HepG2 (cell line): Measurements from ENCODE around the gene CRAT. TPM values are rescaled to one million over a fixed set of nuclear protein-coding genes. Genes with fewer than 3 reads are reported as not detected.

Source experiments
- DPF2 ChIP-seq: sonication (generic); formaldehyde crosslinking; IDR thresholded peaks from 2 replicates; pipeline ENCODE4 v1.4.0; 2020; ENCODE audit warnings: mild to moderate bottlenecking, low read depth, missing genetic modification reagents, borderline replicate concordance
- FOSL2 ChIP-seq: sonication (generic); formaldehyde crosslinking; IDR thresholded peaks from 2 replicates; pipeline ENCODE4 v1.4.0; 2020; ENCODE audit warnings: missing genetic modification reagents
- FOXA3 ChIP-seq: IDR thresholded peaks from 2 replicates; pipeline ENCODE4 v1.6.1; 2016; ENCODE audit warnings: missing genetic modification reagents, missing compliant biosample characterization
- HIVEP1 ChIP-seq: sonication (generic); formaldehyde crosslinking; IDR thresholded peaks from 2 replicates; pipeline ENCODE4 v1.4.0; 2020; ENCODE audit warnings: mild to moderate bottlenecking, missing genetic modification reagents
- HNF4G ChIP-seq, 2 experiments: sonication (generic) in 1 of 2; formaldehyde crosslinking in 1 of 2; IDR thresholded peaks; 2 replicates each; pipeline versions ENCODE4 v1.4.0 to v1.6.1; 2011 to 2020; ENCODE audit warnings: borderline replicate concordance in 2 of 2, low read depth in 2 of 2, mild to moderate bottlenecking in 2 of 2, low read length in 1 of 2, missing genetic modification reagents in 1 of 2, moderate library complexity in 1 of 2
- KLF11 ChIP-seq: IDR thresholded peaks from 2 replicates; pipeline ENCODE4 v1.6.1; 2016; ENCODE audit warnings: missing compliant biosample characterization
- MED1 ChIP-seq: sonication (generic); formaldehyde crosslinking; IDR thresholded peaks from 2 replicates; pipeline ENCODE4 v1.4.0; 2020; ENCODE audit warnings: missing genetic modification reagents
- MTF2 ChIP-seq: sonication (generic); formaldehyde crosslinking; IDR thresholded peaks from 2 replicates; pipeline ENCODE4 v1.5.0; 2020; ENCODE audit warnings: missing genetic modification reagents, borderline replicate concordance
- NFIC ChIP-seq: IDR thresholded peaks from 2 replicates; pipeline ENCODE4 v1.6.1; 2012; ENCODE audit warnings: mild to moderate bottlenecking, low read length, inconsistent platforms
- PHB2 ChIP-seq: fragments of 450-650 bp; IDR thresholded peaks from 2 replicates; pipeline ENCODE4 v1.6.1; 2018; ENCODE audit not compliant: partially characterized antibody
- RXRA ChIP-seq: sonication (generic); formaldehyde crosslinking; IDR thresholded peaks from 2 replicates; pipeline ENCODE4 v1.5.1; 2020; ENCODE audit warnings: missing genetic modification reagents
- SAP130 ChIP-seq: IDR thresholded peaks from 2 replicates; pipeline ENCODE4 v1.6.1; 2016; ENCODE audit warnings: low read depth
- SOX13 ChIP-seq, 3 experiments: fragments of 450-650 bp in 1 of 3; sonication (generic) in 1 of 3; formaldehyde crosslinking in 1 of 3; IDR thresholded peaks in 2 of 3; conservative IDR thresholded peaks in 1 of 3; 2 replicates each; pipeline versions ENCODE4 v1.5.0 to v1.6.1; 2016 to 2020; ENCODE audit warnings: antibody characterized with exemption in 1 of 3, mild to moderate bottlenecking in 1 of 3, missing compliant biosample characterization in 1 of 3, missing genetic modification reagents in 1 of 3, moderate library complexity in 1 of 3
- TCF7 ChIP-seq: sonication (generic); IDR thresholded peaks from 2 replicates; pipeline ENCODE4 v1.6.1; 2016; ENCODE audit warnings: antibody characterized with exemption, low read depth
- U2AF2 ChIP-seq: fragments of 200-400 bp; formaldehyde crosslinking; IDR thresholded peaks from 2 replicates; pipeline ENCODE4 v1.6.1; 2017; ENCODE audit warnings: low read depth, mild to moderate bottlenecking, low read length
- ZBTB21 ChIP-seq: sonication (generic); formaldehyde crosslinking; IDR thresholded peaks from 2 replicates; pipeline ENCODE4 v1.4.0; 2020; ENCODE audit warnings: missing genetic modification reagents
- ZFAT ChIP-seq: sonication (generic); formaldehyde crosslinking; conservative IDR thresholded peaks from 2 replicates; pipeline ENCODE4 v1.8.1; 2023; ENCODE audit warnings: missing genetic modification reagents, inconsistent platforms
- ZFX ChIP-seq: sonication (generic); formaldehyde crosslinking; IDR thresholded peaks from 2 replicates; pipeline ENCODE4 v1.4.0; 2020; ENCODE audit warnings: mild to moderate bottlenecking, low read depth, missing genetic modification reagents, moderate library complexity
- ZNF274 ChIP-seq: sonication (generic); formaldehyde crosslinking; IDR thresholded peaks from 2 replicates; pipeline ENCODE4 v1.5.1; 2020; ENCODE audit warnings: mild to moderate bottlenecking, missing genetic modification reagents
- ZNF292 ChIP-seq: sonication (generic); formaldehyde crosslinking; IDR thresholded peaks from 2 replicates; pipeline ENCODE4 v1.8.1; 2022; ENCODE audit warnings: mild to moderate bottlenecking, low read depth, missing genetic modification reagents, borderline replicate concordance
- ZNF383 ChIP-seq: sonication (generic); formaldehyde crosslinking; IDR thresholded peaks from 2 replicates; pipeline ENCODE4 v1.4.0; 2020; ENCODE audit warnings: missing genetic modification reagents, mild to moderate bottlenecking, borderline replicate concordance
- ZNF709 ChIP-seq: sonication (generic); formaldehyde crosslinking; IDR thresholded peaks from 2 replicates; pipeline ENCODE4 v1.5.0; 2020; ENCODE audit warnings: mild to moderate bottlenecking, missing genetic modification reagents
- ZSCAN9 ChIP-seq: IDR thresholded peaks from 2 replicates; pipeline ENCODE4 v1.6.1; 2016; ENCODE audit warnings: borderline replicate concordance
- polyA plus RNA-seq, 8 experiments: library from polyadenylated mRNA; depleted of rRNA in 3 of 8; stranded (reverse) in 7 of 8; unstranded in 1 of 8; fragments of >200 nt; fragmentation: Illumina TruSeq in 4 of 8; extraction: Trizol in 4 of 8; gene quantifications; 2 replicates each; pipeline versions ENCODE4 v1.2.1 to v1.2.3, GENCODE V29; 2011 to 2016; ENCODE audit warnings: low read depth in 4 of 8, missing spikeins in 1 of 8, mixed read lengths in 1 of 8; ENCODE audit not compliant: insufficient read depth in 1 of 8
- total RNA-seq, 5 experiments: library from RNA; depleted of rRNA; stranded (reverse); fragments of >200 nt; fragmentation: Illumina TruSeq; extraction: Trizol; gene quantifications; 2 replicates each; pipeline ENCODE4 v1.2.3, GENCODE V29; 2016; ENCODE audit warnings: low read depth in 1 of 5
- TF ChIP-seq, protein P1 (sequence below): IDR thresholded peaks from 2 replicates; pipeline ENCODE4 v1.6.1; 2016; ENCODE audit warnings: missing compliant biosample characterization, missing genetic modification reagents, borderline replicate concordance
- TF ChIP-seq, protein P2 (sequence below): sonication (generic); formaldehyde crosslinking; IDR thresholded peaks from 2 replicates; pipeline ENCODE4 v1.8.1; 2022; ENCODE audit warnings: low read depth, mild to moderate bottlenecking, missing genetic modification reagents
- TF ChIP-seq, protein P3 (sequence below): sonication (generic); formaldehyde crosslinking; IDR thresholded peaks from 2 replicates; pipeline ENCODE4 v1.4.0; 2020; ENCODE audit warnings: missing genetic modification reagents

The CRAT gene
- total and polyA plus RNA-seq, 2 of the 13 experiments (the other 11 are each of a cell fraction or from before 2014, with no cell fraction given): 26.1 to 26.6 TPM

DNA sequence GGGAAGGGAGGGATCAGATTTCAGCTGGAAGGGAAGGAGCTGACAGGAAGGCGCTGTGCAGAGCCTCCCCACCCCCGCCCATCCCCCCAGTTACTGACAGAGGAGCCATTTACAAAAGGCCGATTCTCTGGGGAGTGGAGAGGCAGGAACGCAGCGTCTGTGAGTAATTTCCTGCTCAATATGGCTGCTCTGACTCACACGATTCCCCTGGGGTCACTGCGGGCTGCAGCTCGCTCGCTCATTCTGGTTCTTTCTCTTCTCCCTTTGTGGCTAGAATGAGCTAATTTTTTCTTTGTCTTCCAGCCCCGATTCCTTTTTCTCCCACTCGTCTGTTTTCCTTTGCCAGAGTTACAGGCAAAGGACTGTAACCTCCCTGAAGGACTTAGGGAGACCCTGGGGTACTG, 29.4 kb upstream of the CRAT start (continued):
- TF ChIP-seq RXRA (no peak; the same call in none of the 2 replicates), MED1 (CRISPR knock-in tag) (0 out of 2 replicates have a peak, but pooled peaks have one; percentile 63), ZNF274 (CRISPR knock-in tag) (no peak), TCF7 (no peak), FOXA3 (peak; percentile 41), MTF2 (CRISPR knock-in tag) (no peak), ZNF709 (CRISPR knock-in tag) (no peak), SAP130 (peak; percentile 70), HIVEP1 (CRISPR knock-in tag) (no peak), PHB2 (no peak), FOSL2 (CRISPR knock-in tag) (peak; percentile 89), U2AF2 (no peak), DPF2 (CRISPR knock-in tag) (no peak), ZNF292 (CRISPR knock-in tag) (no peak), ZFAT (CRISPR knock-in tag) (no peak), SOX13 (IDR thresholded peaks at IDR 0.05) (no peak), SOX13 (CRISPR knock-in tag; conservative IDR thresholded peaks at IDR 0.05 in 1 of 2, IDR thresholded peaks at IDR 0.05 in 1 of 2) (peak in 1 of 2 experiments; percentile 36; a peak in 2 of 4 replicates), KLF11 (CRISPR knock-in tag) (no peak), ZSCAN9 (CRISPR knock-in tag) (no peak), ZNF383 (CRISPR knock-in tag) (no peak), HNF4G (IDR thresholded peaks at IDR 0.05; ENCODE audit: borderline replicate concordance, low read depth, low read length) (no peak), HNF4G (CRISPR knock-in tag; IDR thresholded peaks at IDR 0.05; ENCODE audit: borderline replicate concordance, low read depth) (no peak), NFIC (no peak), ZBTB21 (no peak), ZFX (CRISPR knock-in tag) (peak; percentile 27; the same call in 1 of the 2 replicates)
- TF ChIP-seq, protein P1, sequence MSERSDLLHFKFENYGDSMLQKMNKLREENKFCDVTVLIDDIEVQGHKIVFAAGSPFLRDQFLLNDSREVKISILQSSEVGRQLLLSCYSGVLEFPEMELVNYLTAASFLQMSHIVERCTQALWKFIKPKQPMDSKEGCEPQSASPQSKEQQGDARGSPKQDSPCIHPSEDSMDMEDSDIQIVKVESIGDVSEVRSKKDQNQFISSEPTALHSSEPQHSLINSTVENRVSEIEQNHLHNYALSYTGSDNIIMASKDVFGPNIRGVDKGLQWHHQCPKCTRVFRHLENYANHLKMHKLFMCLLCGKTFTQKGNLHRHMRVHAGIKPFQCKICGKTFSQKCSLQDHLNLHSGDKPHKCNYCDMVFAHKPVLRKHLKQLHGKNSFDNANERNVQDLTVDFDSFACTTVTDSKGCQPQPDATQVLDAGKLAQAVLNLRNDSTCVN: no peak
- TF ChIP-seq, protein P2, sequence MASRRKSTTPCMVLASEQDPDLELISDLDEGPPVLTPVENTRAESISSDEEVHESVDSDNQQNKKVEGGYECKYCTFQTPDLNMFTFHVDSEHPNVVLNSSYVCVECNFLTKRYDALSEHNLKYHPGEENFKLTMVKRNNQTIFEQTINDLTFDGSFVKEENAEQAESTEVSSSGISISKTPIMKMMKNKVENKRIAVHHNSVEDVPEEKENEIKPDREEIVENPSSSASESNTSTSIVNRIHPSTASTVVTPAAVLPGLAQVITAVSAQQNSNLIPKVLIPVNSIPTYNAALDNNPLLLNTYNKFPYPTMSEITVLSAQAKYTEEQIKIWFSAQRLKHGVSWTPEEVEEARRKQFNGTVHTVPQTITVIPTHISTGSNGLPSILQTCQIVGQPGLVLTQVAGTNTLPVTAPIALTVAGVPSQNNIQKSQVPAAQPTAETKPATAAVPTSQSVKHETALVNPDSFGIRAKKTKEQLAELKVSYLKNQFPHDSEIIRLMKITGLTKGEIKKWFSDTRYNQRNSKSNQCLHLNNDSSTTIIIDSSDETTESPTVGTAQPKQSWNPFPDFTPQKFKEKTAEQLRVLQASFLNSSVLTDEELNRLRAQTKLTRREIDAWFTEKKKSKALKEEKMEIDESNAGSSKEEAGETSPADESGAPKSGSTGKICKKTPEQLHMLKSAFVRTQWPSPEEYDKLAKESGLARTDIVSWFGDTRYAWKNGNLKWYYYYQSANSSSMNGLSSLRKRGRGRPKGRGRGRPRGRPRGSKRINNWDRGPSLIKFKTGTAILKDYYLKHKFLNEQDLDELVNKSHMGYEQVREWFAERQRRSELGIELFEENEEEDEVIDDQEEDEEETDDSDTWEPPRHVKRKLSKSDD: 0 out of 2 replicates have a peak, but pooled peaks have one; percentile 22
- TF ChIP-seq, protein P3, sequence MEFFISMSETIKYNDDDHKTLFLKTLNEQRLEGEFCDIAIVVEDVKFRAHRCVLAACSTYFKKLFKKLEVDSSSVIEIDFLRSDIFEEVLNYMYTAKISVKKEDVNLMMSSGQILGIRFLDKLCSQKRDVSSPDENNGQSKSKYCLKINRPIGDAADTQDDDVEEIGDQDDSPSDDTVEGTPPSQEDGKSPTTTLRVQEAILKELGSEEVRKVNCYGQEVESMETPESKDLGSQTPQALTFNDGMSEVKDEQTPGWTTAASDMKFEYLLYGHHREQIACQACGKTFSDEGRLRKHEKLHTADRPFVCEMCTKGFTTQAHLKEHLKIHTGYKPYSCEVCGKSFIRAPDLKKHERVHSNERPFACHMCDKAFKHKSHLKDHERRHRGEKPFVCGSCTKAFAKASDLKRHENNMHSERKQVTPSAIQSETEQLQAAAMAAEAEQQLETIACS (CRISPR knock-in tag): no peak
